Measurements from ENCODE around the gene SGK1. TPM values are rescaled to one million over a fixed set of nuclear protein-coding genes. Genes with fewer than 3 reads are reported as not detected.

SGK1 gene
- total RNA-seq, 1 experiment from 2014 or later, result 7.8 TPM

- Histone ChIP-seq H2AFZ (ENCODE audit: low read length) (no peak overlapping the region), H3K23ac (ENCODE audit: insufficient read length, low read depth, low read length) (no peak overlapping the region)
- H3K27ac Mint-ChIP-seq, result no peak overlapping the region; a peak in 1 of 7 replicates
Observed at GRCh38 chr6:134177753-134178160, 140.2 kb downstream of the SGK1 start.

More at GRCh38 chr6:134177753-134178160, 140.2 kb downstream of the SGK1 start:
- Histone ChIP-seq H3K4me2 (ENCODE audit: insufficient read depth, insufficient read length, low read length) (peak overlapping the region; percentile 42), H2BK15ac (ENCODE audit: low read depth, low read length) (no peak overlapping the region), H3K79me2 (ENCODE audit: insufficient read depth, low read length) (no peaks in the 10 kb centered on the region), H2AK5ac (ENCODE audit: insufficient read length, low read length) (no peak overlapping the region), H4K5ac (ENCODE audit: insufficient read length, low read depth, low read length) (no peak overlapping the region), H2BK120ac (ENCODE audit: low read depth, low read length, poor library complexity, severe bottlenecking) (no peak overlapping the region), H3K14ac (ENCODE audit: insufficient read depth, low read length) (no peak overlapping the region), H4K8ac (replicated peaks; ENCODE audit: insufficient read length, low read depth, low read length) (no peak overlapping the region), H3T11ph (ENCODE audit: low read length) (no peak overlapping the region), H4K91ac (ENCODE audit: insufficient read length, low read depth, low read length) (no peak overlapping the region), H3K4ac (ENCODE audit: low read depth, low read length) (no peak overlapping the region), H2BK20ac (ENCODE audit: low read depth, low read length, poor library complexity, severe bottlenecking) (no peak overlapping the region), H3K56ac (ENCODE audit: insufficient read length, low read depth, low read length) (no peak overlapping the region), H3K27ac (ENCODE audit: insufficient read length, low read depth, low read length) (no peak overlapping the region), H3K27me3 (ENCODE audit: insufficient read depth, low read length) (no peaks in the 10 kb centered on the region; the same call in 1 of the 2 replicates), H4K20me1 (ENCODE audit: control insufficient read depth, insufficient read depth, insufficient read length) (no peaks in the 10 kb centered on the region), H3K18ac (ENCODE audit: insufficient read length, low read depth, low read length) (no peak overlapping the region), H3K9ac (ENCODE audit: extremely low read depth, insufficient read length, low read length) (no peak overlapping the region), H2BK5ac (ENCODE audit: insufficient read length, low read length) (no peak overlapping the region), H2BK12ac (ENCODE audit: insufficient read length, low read depth, low read length) (no peak overlapping the region), H3K23me2 (ENCODE audit: insufficient read length, low read depth, low read length, poor library complexity, severe bottlenecking) (peaks cover 18% of the 10 kb centered on the region), H3K4me1 (ENCODE audit: insufficient read depth, low read length) (peaks cover 4% of the 10 kb centered on the region; the same call in 1 of the 2 replicates), H3K79me1 (ENCODE audit: insufficient read depth, low read depth, low read length, poor library complexity, severe bottlenecking) (no peaks in the 10 kb centered on the region), H3K9me3 (ENCODE audit: control insufficient read depth, low read depth, low read length) (no peaks in the 10 kb centered on the region)
- H3K9me3 Mint-ChIP-seq, result no peaks in the 10 kb centered on the region; a peak in 2 of 5 replicates
- peaks cover 35 to 44% of the 10 kb centered on the region in 2 experiments for H3K4me1 Mint-ChIP-seq
- H3K36me3 Mint-ChIP-seq (ENCODE audit: insufficient read depth in 1 of 3, low read depth in 3 of 3), result peaks cover 6 to 7% (median 6%) of the 10 kb centered on the region in 3 experiments
- no CpG with 5 or more reads among the region's 10 CpGs for WGBS (ENCODE audit: extremely low coverage, insufficient read length, low lambda C conversion rate)
- peaks cover 23% of the 10 kb centered on the region for H3K27me3 Mint-ChIP-seq (ENCODE audit: low read depth)
- H3K4me3 Mint-ChIP-seq, result peak overlapping the region; percentile 65 to 68
- no peak for TF ChIP-seq CTCF (conservative IDR thresholded peaks at IDR 0.05)
- DNase-seq, result no peak
